ENCODE measurements around the gene TAF11L3.
"Not testable (repeated sequence)": the region's sequence is repeated elsewhere in the genome, so short reads cannot be mapped to it uniquely, and the experiment has no call there.

Gene TAF11L3

GRCh38 chr5:17518067-17518466 is at the start of gene TAF11L3:
TSS of gene TAF11L3 (plus strand) at chr5:17518367.
- not testable (repeated sequence) for DNase-seq

- no peak for DNase-seq
Observed at GRCh38 chr5:17470064-17470463, 48.1 kb upstream of the TAF11L3 start.

GRCh38 chr5:17475064-17475463 is 43.1 kb upstream of the TAF11L3 start:
- not testable (repeated sequence) for DNase-seq

GRCh38 chr5:17477043-17477442 is 41.1 kb upstream of the TAF11L3 start:
- DNase-seq: no peak

GRCh38 chr5:17477573-17478265 is 40.4 kb upstream of the TAF11L3 start:
- DNase-seq: no peak

GRCh38 chr5:17481378-17481777 is 36.8 kb upstream of the TAF11L3 start:
- DNase-seq: no peak

GRCh38 chr5:17482790-17483189 is 35.4 kb upstream of the TAF11L3 start:
- DNase-seq: no peak

GRCh38 chr5:17486464-17487173 is 31.5 kb upstream of the TAF11L3 start:
- not testable (repeated sequence) for DNase-seq

GRCh38 chr5:17487174-17487512 is 31.0 kb upstream of the TAF11L3 start:
- DNase-seq: no peak

- DNase-seq: not testable (repeated sequence)
Observed at GRCh38 chr5:17491257-17491656, 26.9 kb upstream of the TAF11L3 start.

GRCh38 chr5:17492770-17493169 is 25.4 kb upstream of the TAF11L3 start:
- no peak for DNase-seq

- DNase-seq: no peak
Observed at GRCh38 chr5:17497446-17497845, 20.7 kb upstream of the TAF11L3 start.

GRCh38 chr5:17497931-17498330 is 20.2 kb upstream of the TAF11L3 start, which contains the start of gene TAF11L2:
TSS of gene TAF11L2 (plus strand) at chr5:17498231.
- not testable (repeated sequence) for DNase-seq

GRCh38 chr5:17511775-17512325 is 6.3 kb upstream of the TAF11L3 start:
- no peak for DNase-seq

GRCh38 chr5:17517526-17517925 is 641 bp upstream of the TAF11L3 start:
- DNase-seq: not testable (repeated sequence)

GRCh38 chr5:17519508-17519907 is 1.3 kb downstream of the TAF11L3 start:
- DNase-seq: not testable (repeated sequence)

- DNase-seq: not testable (repeated sequence)
Observed at GRCh38 chr5:17521501-17521900, 3.3 kb downstream of the TAF11L3 start, which contains the start of gene TAF11L4. TSS of gene TAF11L4 (plus strand) at chr5:17521801.

- DNase-seq: not testable (repeated sequence)
Observed at GRCh38 chr5:17524935-17525334, 6.8 kb downstream of the TAF11L3 start, which contains the start of gene TAF11L5. TSS of gene TAF11L5 (plus strand) at chr5:17525235.

- DNase-seq: not testable (repeated sequence)
Observed at GRCh38 chr5:17526504-17526903, 8.3 kb downstream of the TAF11L3 start.

- DNase-seq: not testable (repeated sequence)
Observed at GRCh38 chr5:17528369-17528768, 10.2 kb downstream of the TAF11L3 start, which contains the start of gene TAF11L6. TSS of gene TAF11L6 (plus strand) at chr5:17528669.

Data from activated naive CD4-positive, alpha-beta T cell treated with anti-CD3 and anti-CD28 coated beads, Interleukin-2, amount 50 U/mL, for 16 hours (primary cell).